T-helper 2 cell treated with Interferon-gamma antibody and Interleukin-4, amounts not matched to agents 5 μg/mL and 100 μg/mL, for 36 hours (primary cell): Measurements from ENCODE around the gene DNAJC17.
A peak's percentile ranks its signal among the peaks of the same experiment; 100 is the strongest.

Experiments
- DNase-seq: peaks from one replicate; pipeline ENCODE4 v3.0.0; 2021; ENCODE audit warnings: low spot score
- H3K27ac Mint-ChIP-seq: one replicate; pipeline ENCODE4 v1.8.0; 2021; ENCODE audit warnings: mild to moderate bottlenecking, mixed read lengths
- H3K27me3 Mint-ChIP-seq: one replicate; pipeline ENCODE4 v1.8.0; 2021; ENCODE audit warnings: low read depth, mixed read lengths
- H3K36me3 Mint-ChIP-seq: one replicate; pipeline ENCODE4 v1.8.0; 2021; ENCODE audit warnings: low read depth, mixed read lengths
- H3K4me1 Mint-ChIP-seq: one replicate; pipeline ENCODE4 v1.8.0; 2021; ENCODE audit warnings: low read depth, mixed read lengths
- H3K4me3 Mint-ChIP-seq: one replicate; pipeline ENCODE4 v1.8.0; 2022; ENCODE audit warnings: mild to moderate bottlenecking, moderate library complexity, mixed read lengths
- H3K9me3 Mint-ChIP-seq: one replicate; pipeline ENCODE4 v1.8.0; 2021; ENCODE audit warnings: mixed read lengths

The DNAJC17 gene

DNA sequence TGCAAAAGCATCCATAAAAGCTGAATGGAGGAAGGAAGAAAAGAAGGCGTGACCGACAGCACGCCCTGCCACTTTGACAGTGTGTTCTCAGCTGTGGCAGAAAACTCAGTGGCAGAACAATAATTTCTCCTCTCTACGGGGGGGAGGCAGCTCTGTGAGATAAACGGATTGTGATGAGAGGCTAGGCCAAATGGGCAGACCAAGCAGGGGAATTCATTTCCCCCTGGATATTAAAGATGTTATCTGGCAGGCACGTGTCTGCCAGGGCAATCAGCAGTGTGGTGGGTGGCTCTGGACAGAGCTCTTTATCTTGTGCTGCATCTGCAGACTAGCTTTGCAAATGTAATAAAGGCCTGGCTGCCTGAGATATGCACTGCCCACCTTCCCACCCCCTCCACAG, 50.3 kb downstream of the DNAJC17 start:
- DNase-seq: no peak
- Mint-ChIP-seq H3K4me3 (peak overlapping the region; percentile 26), H3K27ac (peak overlapping the region; percentile 71), H3K36me3 (peaks cover 14% of the 10 kb centered on the region), H3K9me3 (no peaks in the 10 kb centered on the region), H3K4me1 (peaks cover 35% of the 10 kb centered on the region), H3K27me3 (no peaks in the 10 kb centered on the region)

GRCh38 chr15:40755812-40756208, 51.5 kb downstream of the DNAJC17 start:
- H3K27me3 Mint-ChIP-seq: no peaks in the 10 kb centered on the region
- H3K36me3 Mint-ChIP-seq: peaks cover 18% of the 10 kb centered on the region
- H3K9me3 Mint-ChIP-seq: no peaks in the 10 kb centered on the region
- no peak for DNase-seq
- peak overlapping the region; percentile 99 for H3K27ac Mint-ChIP-seq
- H3K4me1 Mint-ChIP-seq: peaks cover 35% of the 10 kb centered on the region
- peak overlapping the region; percentile 93 for H3K4me3 Mint-ChIP-seq

GRCh38 chr15:40754883-40755811, 52.1 kb downstream of the DNAJC17 start, which contains the start of gene RMDN3:
RMDN3 (minus strand) TSS chr15:40755254; CDS start chr15:40754783, 471 bp downstream.
- H3K4me1 Mint-ChIP-seq: peaks cover 32% of the 10 kb centered on the region
- H3K27me3 Mint-ChIP-seq: no peaks in the 10 kb centered on the region
- H3K4me3 Mint-ChIP-seq: peak within 1 kb of the TSS; percentile 93
- H3K9me3 Mint-ChIP-seq: no peaks in the 10 kb centered on the region
- H3K36me3 Mint-ChIP-seq: peaks cover 19% of the 10 kb centered on the region
- DNase-seq: peak; percentile 93
- peak within 1 kb of the TSS; percentile 99 for H3K27ac Mint-ChIP-seq

GRCh38 chr15:40754574-40754882, 52.7 kb downstream of the DNAJC17 start:
- peaks cover 31% of the 10 kb centered on the region for H3K4me1 Mint-ChIP-seq
- no peaks in the 10 kb centered on the region for H3K9me3 Mint-ChIP-seq
- peak overlapping the region; percentile 99 for H3K27ac Mint-ChIP-seq
- peaks cover 22% of the 10 kb centered on the region for H3K36me3 Mint-ChIP-seq
- H3K4me3 Mint-ChIP-seq: peak overlapping the region; percentile 93
- DNase-seq: no peak
- no peaks in the 10 kb centered on the region for H3K27me3 Mint-ChIP-seq

GRCh38 chr15:40751745-40752144, 55.5 kb downstream of the DNAJC17 start:
- peaks cover 29% of the 10 kb centered on the region for H3K4me1 Mint-ChIP-seq
- peaks cover 34% of the 10 kb centered on the region for H3K36me3 Mint-ChIP-seq
- no peaks in the 10 kb centered on the region for H3K9me3 Mint-ChIP-seq
- DNase-seq: no peak
- H3K27ac Mint-ChIP-seq: no peak overlapping the region
- no peak overlapping the region for H3K4me3 Mint-ChIP-seq
- no peaks in the 10 kb centered on the region for H3K27me3 Mint-ChIP-seq

DNA sequence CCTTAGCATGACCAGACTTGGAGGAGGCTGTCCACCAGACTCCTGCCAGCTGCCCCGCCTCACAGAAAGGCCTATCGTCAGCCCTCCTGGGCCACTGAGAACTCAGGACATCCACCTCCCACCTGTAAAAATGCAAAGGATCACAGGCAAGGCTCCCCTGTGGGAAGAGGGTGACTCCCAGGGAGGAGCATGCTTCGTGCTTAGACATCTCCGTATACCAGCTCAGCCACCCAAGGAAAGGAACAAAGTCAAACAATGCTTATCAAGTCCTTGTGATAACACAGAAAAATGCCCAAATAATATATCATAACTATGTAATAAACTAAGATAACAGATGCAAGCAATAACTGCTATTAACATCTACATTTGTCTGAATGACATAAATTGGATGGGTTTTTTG, 56.4 kb downstream of the DNAJC17 start:
- Mint-ChIP-seq H3K27ac (no peak overlapping the region), H3K4me1 (peaks cover 28% of the 10 kb centered on the region), H3K36me3 (peaks cover 38% of the 10 kb centered on the region), H3K4me3 (no peak overlapping the region), H3K27me3 (no peaks in the 10 kb centered on the region), H3K9me3 (no peaks in the 10 kb centered on the region)
- no peak for DNase-seq

DNA sequence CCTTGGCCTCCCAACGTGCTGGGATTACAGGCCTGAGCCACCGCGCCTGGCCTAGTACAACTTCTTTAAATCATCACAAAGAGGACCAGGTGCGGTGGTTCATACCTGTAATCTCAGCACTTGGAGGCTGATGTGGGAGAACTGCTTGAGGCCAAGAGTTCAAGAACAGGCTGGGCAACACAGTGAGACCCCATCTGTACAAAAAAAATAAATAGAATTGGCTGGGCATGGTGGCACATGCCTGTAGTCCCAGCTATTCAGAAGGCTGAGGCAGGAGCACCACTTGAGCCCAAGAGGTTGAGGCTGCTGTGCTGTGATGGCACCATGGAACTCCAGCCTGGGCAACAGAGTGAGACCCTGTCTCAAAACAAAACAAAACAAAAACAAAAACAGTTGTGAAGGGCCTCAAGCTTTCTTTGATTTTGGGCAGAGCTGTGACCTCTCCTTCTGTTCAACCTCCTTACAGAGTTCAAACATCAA, 58.1 kb downstream of the DNAJC17 start:
- Mint-ChIP-seq H3K36me3 (peaks cover 48% of the 10 kb centered on the region), H3K4me1 (peaks cover 31% of the 10 kb centered on the region), H3K27ac (no peak overlapping the region), H3K9me3 (no peaks in the 10 kb centered on the region), H3K27me3 (no peaks in the 10 kb centered on the region), H3K4me3 (no peak overlapping the region)
- no peak for DNase-seq

DNA sequence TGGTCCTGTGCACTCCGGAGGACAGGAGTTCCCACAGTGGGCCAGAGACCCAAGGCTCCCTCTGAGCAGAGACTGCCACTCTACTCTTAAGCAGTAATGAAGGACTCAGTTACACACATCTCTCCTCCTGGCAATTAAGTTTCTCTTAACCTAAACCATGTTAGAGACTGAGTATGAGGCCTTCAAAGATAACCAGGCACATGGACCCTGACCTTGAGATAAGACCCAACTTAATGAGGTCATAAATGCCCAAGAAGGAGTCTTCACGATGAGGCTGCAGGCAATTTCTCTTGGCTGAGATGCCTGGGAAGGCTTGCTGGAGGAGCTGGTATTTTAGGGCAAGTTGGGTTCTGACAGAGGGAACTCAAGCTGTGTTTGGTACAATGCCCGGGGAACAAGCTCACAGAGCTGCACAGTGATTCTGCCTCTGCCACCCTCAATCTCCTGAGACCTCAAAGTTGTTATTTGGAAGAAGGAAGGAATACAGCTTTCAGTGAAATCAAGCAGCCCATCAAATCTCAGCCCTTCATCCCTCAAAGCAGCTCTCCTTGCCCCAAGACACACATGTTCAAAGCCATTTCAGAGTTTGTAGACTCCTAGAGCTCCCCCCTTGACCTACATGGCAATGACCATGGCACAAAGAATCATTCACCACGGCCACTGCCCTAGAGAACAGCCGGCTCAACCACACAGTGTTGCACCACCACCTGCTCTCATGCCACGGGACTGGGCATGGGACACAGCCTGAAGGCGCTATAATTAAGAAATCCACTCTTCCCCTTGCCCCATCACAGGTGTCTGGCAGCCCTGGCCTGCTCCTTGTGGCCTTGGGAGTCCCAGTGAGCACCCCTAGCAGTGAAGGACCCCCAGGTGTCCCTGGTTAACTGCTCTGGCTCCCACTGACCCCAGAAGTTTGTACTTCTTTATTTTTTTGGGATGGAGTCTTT, 59.3 kb downstream of the DNAJC17 start:
- H3K9me3 Mint-ChIP-seq: no peaks in the 10 kb centered on the region
- peaks cover 49% of the 10 kb centered on the region for H3K36me3 Mint-ChIP-seq
- no peak for DNase-seq
- H3K4me1 Mint-ChIP-seq: peaks cover 29% of the 10 kb centered on the region
- H3K4me3 Mint-ChIP-seq: no peak overlapping the region
- no peak overlapping the region for H3K27ac Mint-ChIP-seq
- H3K27me3 Mint-ChIP-seq: no peaks in the 10 kb centered on the region

- H3K4me1 Mint-ChIP-seq: peaks cover 26% of the 10 kb centered on the region
- DNase-seq: no peak
Observed at GRCh38 chr15:40746916-40747418, 60.3 kb downstream of the DNAJC17 start.

GRCh38 chr15:40744815-40745152, 62.5 kb downstream of the DNAJC17 start:
- H3K4me3 Mint-ChIP-seq: no peak overlapping the region
- H3K27ac Mint-ChIP-seq: peak overlapping the region; percentile 95
- H3K4me1 Mint-ChIP-seq: peaks cover 26% of the 10 kb centered on the region
- peaks cover 51% of the 10 kb centered on the region for H3K36me3 Mint-ChIP-seq
- H3K9me3 Mint-ChIP-seq: no peaks in the 10 kb centered on the region
- no peak for DNase-seq
- H3K27me3 Mint-ChIP-seq: no peaks in the 10 kb centered on the region

More at GRCh38 chr15:40746916-40747418, 60.3 kb downstream of the DNAJC17 start:
- Mint-ChIP-seq H3K36me3 (peaks cover 51% of the 10 kb centered on the region), H3K4me3 (no peak overlapping the region), H3K9me3 (no peaks in the 10 kb centered on the region), H3K27me3 (no peaks in the 10 kb centered on the region), H3K27ac (peak overlapping the region; percentile 36)

DNA sequence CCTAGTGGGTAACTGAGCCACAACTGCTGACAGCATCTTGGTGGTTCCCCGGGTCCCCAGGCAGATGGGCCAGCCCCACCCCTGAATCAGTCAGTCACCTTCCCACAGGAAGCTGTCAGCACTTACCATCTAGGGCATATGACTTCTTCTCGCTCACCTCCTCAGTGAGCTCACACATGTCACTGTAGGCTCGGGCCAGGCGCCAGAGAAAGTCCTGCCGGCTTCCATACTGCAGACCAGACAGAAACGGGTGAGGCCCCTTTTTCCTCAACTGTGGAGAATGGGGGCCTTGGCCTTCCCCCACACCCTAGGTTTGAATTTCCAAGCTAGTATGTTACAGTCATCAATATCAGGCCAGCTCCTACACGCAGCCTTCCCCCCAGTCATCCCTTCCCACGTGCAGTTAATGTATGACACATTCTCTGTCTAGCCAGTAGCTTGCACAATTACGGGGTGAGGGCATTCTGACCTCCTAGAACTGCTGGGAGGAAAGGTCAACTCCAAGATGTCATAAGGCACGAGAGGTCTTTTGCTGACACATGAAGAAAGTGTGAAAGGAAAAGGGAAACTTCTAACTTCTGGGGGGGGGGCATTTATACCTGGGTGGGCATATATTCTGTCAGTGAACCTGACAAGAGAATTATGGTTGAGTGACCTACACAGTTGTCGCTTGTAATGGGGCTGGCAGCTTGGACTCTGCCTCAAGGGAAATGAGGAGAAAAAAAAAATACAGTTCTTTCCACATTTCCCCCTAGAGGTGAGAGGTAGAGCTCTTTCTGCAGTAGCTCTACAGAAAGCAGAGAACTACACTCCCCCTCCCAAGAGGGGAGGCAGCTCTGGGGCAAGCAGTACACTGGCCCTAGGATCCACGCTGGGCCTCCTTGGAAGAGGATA, 63.1 kb downstream of the DNAJC17 start:
- Mint-ChIP-seq H3K27ac (peak overlapping the region; percentile 95), H3K36me3 (peaks cover 53% of the 10 kb centered on the region), H3K27me3 (no peaks in the 10 kb centered on the region), H3K9me3 (no peaks in the 10 kb centered on the region), H3K4me3 (peak overlapping the region; percentile 73), H3K4me1 (peaks cover 26% of the 10 kb centered on the region)
- DNase-seq: peak; percentile 72

DNA sequence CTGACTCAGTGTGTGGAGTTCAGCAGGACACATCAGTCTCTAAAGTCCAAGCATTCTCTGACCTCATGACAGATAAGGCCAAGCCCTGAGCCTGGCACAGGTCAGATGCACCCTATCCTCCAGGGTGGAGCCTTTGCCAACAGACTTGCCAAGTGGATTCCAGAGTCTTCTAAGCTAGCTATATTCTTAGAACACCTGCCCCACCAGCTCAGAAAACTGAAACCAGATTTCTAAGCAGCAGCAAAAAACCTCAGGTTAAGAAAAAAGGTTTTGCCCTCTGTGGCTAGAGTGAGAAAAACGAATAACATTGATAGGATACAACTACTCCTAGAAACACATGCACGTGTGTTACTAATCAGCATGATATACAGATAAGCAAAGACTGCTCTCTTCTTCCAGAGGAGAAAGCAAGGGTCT, 63.8 kb downstream of the DNAJC17 start:
- peak overlapping the region; percentile 73 for H3K4me3 Mint-ChIP-seq
- peaks cover 59% of the 10 kb centered on the region for H3K36me3 Mint-ChIP-seq

GRCh38 chr15:40739854-40740253, 67.4 kb downstream of the DNAJC17 start:
- no peak for DNase-seq
- H3K4me1 Mint-ChIP-seq: peaks cover 19% of the 10 kb centered on the region
- no peak overlapping the region for H3K4me3 Mint-ChIP-seq
- H3K27me3 Mint-ChIP-seq: no peaks in the 10 kb centered on the region
- H3K36me3 Mint-ChIP-seq: peaks cover 54% of the 10 kb centered on the region
- H3K27ac Mint-ChIP-seq: no peak overlapping the region
- no peaks in the 10 kb centered on the region for H3K9me3 Mint-ChIP-seq

More for the DNA sequence above, 63.8 kb downstream of the DNAJC17 start:
- Mint-ChIP-seq H3K9me3 (no peaks in the 10 kb centered on the region), H3K4me1 (peaks cover 26% of the 10 kb centered on the region), H3K27me3 (no peaks in the 10 kb centered on the region), H3K27ac (peak overlapping the region; percentile 95)
- DNase-seq: no peak
